HUES64 (cell line): ENCODE data around the gene ARHGEF3.

Experiments
- H3K27ac ChIP-seq: 2 replicates; pipeline ENCODE4 v1.7.0; 2013; ENCODE audit warnings: low read depth, low read length, inconsistent platforms
- H3K27me3 ChIP-seq: 2 replicates; pipeline ENCODE4 v1.6.1; 2013; ENCODE audit warnings: mild to moderate bottlenecking, low read length; ENCODE audit not compliant: insufficient read depth
- H3K36me3 ChIP-seq: 2 replicates; pipeline ENCODE4 v1.6.1; 2013; ENCODE audit warnings: mild to moderate bottlenecking, low read length; ENCODE audit not compliant: insufficient read depth
- H3K4me1 ChIP-seq: 2 replicates; pipeline ENCODE4 v1.6.1; 2013; ENCODE audit warnings: mild to moderate bottlenecking, low read length, moderate library complexity; ENCODE audit not compliant: insufficient read depth
- H3K4me3 ChIP-seq: 2 replicates; pipeline ENCODE4 v1.5.1; 2013; ENCODE audit warnings: mild to moderate bottlenecking, low read length, moderate library complexity
- H3K9ac ChIP-seq: 2 replicates; pipeline ENCODE4 v1.6.1; 2013; ENCODE audit warnings: mild to moderate bottlenecking, low read depth, low read length
- H3K9me3 ChIP-seq: 2 replicates; pipeline ENCODE4 v1.6.1; 2013; ENCODE audit warnings: low read depth, low read length; ENCODE audit not compliant: insufficient read depth
- WGBS: fragments of 150-250, 120-280 bp; methylation state at CpG from one replicate; pipeline ENCODE4 v1.1.7; 2013; ENCODE audit warnings: missing lambda C conversion rate; 5-methylcytosine and 5-hydroxymethylcytosine counted together

Gene ARHGEF3

DNA sequence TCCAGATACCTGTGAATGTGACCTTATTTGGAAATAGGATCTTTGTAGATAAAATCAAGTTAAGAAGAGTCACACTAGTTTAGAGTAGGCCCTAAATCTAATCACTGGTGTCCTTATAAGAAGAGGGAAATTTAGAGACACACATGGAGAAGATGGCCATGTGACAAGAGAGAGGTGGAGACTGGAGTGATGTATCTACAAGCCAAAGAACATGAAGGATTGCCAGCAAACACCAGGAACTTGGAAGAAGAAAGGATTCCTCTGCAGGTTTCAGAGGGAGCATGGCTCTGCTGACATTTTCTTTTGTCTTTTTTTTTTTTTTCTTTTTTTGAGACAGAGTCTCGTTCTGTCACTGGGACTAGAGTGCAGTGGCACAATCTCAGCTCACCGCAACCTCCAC lies 20.8 kb downstream of the ARHGEF3 start:
- 100% methylated on average over 2 of the region's 2 CpGs for WGBS
- Histone ChIP-seq H3K27ac (no peak overlapping the region), H3K36me3 (no peaks in the 10 kb centered on the region), H3K9me3 (no peaks in the 10 kb centered on the region), H3K9ac (no peak overlapping the region), H3K27me3 (no peaks in the 10 kb centered on the region), H3K4me3 (no peak overlapping the region), H3K4me1 (peaks cover 7% of the 10 kb centered on the region; the same call in 1 of the 2 replicates)

DNA sequence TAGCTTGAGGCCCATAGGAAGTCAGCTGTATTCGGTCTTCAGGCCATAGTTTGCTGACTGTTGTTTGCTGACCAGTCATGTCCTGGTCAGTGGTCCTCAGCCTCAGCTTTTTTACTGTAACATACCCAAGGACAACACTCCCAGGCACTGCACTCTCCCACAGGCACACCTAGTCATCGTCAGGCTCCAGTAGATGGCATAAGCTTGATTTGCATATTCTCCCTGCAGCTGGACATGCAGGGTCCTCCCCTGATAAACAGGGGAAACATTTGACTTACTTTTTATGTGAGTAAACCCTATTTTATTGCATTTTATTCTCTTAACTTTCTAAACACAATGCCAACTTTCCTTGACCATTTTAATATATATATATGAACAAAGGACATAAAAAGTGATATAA lies 22.9 kb downstream of the ARHGEF3 start:
- WGBS, result 90% methylated on average over 2 of the region's 2 CpGs
- Histone ChIP-seq H3K27ac (no peak overlapping the region), H3K36me3 (no peaks in the 10 kb centered on the region), H3K4me1 (peaks cover 7% of the 10 kb centered on the region; the same call in 1 of the 2 replicates), H3K9ac (no peak overlapping the region), H3K27me3 (no peaks in the 10 kb centered on the region), H3K9me3 (no peaks in the 10 kb centered on the region), H3K4me3 (no peak overlapping the region)

DNA sequence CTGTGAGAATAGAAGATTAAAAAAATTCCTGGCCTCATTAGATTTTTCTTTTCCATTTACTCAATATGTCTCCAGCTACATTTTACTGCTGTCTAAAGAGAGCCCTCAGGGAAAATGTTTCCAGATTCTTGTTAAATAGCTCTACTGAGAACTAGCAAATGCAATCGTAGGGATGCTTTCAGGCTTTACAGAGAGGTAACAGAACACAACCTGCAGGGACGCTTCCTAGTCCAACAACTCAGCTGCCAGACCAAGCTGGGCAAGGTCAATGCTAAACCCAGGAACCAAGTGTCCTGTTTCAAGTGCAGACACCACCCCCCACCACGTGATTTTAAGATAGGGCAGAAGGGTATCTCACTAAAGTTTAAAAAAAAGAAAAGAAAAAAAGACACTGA lies 25.2 kb downstream of the ARHGEF3 start:
- no peak overlapping the region for H3K27ac ChIP-seq
- H3K27me3 ChIP-seq, result no peaks in the 10 kb centered on the region
- H3K36me3 ChIP-seq, result no peaks in the 10 kb centered on the region
- H3K9me3 ChIP-seq, result no peaks in the 10 kb centered on the region
- no peak overlapping the region for H3K9ac ChIP-seq
- WGBS, result 94% methylated on average over 2 of the region's 3 CpGs
- no peak overlapping the region for H3K4me3 ChIP-seq
- no peaks in the 10 kb centered on the region for H3K4me1 ChIP-seq

DNA sequence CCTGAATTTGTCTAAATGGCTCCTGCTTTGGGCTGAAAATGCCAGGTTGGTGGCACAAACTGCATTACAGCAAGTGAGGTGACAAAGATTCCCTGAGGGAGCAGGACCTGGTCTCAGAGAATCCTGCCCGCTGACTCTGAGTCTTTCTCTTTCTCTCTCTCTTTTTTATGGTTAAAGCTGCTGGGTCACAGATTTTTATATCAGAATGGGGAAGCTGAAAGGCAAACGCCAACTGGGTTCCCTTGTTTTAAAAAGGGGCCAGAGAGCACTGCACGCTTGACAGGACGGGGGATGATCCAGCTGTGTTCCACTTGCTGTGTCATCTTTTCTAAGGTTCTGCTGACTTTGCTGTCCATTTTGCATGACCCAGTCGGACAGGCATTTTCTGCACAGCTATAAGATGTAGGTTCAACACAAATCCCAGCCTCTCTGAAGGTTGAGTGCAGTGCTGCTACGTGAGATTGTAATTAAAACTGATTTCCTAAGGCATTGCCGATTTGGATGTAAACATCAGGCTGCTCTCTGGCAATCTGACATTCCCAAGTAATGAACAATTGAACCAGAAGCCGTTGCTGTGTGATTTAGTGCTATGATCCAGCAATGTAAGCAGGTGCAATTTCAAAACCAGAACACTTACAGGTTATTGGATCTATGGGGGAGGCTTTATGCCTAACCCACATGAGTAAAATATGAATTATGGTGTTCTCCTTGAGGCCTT lies 25.8 kb downstream of the ARHGEF3 start:
- H3K9ac ChIP-seq, result no peak overlapping the region
- H3K27me3 ChIP-seq, result no peaks in the 10 kb centered on the region
- 88% methylated on average over 8 of the region's 8 CpGs for WGBS
- no peaks in the 10 kb centered on the region for H3K36me3 ChIP-seq
- H3K9me3 ChIP-seq, result no peaks in the 10 kb centered on the region
- no peak overlapping the region for H3K27ac ChIP-seq
- no peak overlapping the region for H3K4me3 ChIP-seq
- H3K4me1 ChIP-seq, result no peaks in the 10 kb centered on the region

DNA sequence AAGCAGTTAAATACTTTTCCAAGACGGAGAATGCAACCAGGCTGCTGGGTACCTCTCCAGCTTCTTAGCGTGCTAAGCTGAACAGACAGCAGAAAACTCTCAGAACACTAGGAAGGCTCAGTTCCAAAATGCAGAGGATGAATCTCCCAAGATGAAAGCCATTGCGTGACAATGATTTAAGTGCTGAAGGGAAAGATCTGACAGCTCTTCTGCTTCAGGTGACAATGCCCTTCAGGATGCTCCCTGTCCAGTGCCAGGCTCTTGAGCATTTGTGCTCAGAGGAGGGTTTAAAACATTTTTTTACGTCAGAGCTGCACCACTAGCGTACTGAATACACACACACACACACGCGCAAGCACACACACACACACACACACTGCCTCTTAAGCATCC lies 26.3 kb downstream of the ARHGEF3 start:
- H3K36me3 ChIP-seq, result no peaks in the 10 kb centered on the region
- 94% methylated on average over 7 of the region's 7 CpGs for WGBS
- no peak overlapping the region for H3K4me3 ChIP-seq
- H3K27me3 ChIP-seq, result no peaks in the 10 kb centered on the region
- H3K9ac ChIP-seq, result no peak overlapping the region
- H3K4me1 ChIP-seq, result no peaks in the 10 kb centered on the region
- H3K9me3 ChIP-seq, result no peaks in the 10 kb centered on the region
- no peak overlapping the region for H3K27ac ChIP-seq

DNA sequence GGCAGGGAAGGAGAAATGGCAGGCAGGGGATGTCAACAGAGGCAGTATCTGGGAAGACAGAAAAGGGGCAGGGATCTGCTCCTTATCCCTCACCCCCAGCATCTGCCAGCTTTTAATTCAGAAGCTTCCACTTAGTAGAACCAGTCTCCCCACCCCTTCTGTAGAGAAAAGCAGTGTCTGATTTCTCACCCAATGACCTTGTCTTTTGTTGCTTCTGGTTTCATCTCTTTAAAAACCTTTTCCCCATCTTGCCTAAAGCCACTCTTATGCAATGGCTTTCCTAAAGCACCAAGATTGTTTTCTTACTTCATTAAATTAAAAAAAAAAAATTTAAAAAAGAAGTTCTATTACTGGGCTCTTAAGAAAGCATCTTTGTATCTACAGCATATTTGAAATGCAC lies 27.8 kb downstream of the ARHGEF3 start:
- H3K27me3 ChIP-seq, result no peaks in the 10 kb centered on the region
- no peaks in the 10 kb centered on the region for H3K36me3 ChIP-seq
- H3K4me3 ChIP-seq, result no peak overlapping the region
- no peak overlapping the region for H3K9ac ChIP-seq
- no peaks in the 10 kb centered on the region for H3K4me1 ChIP-seq
- no peak overlapping the region for H3K27ac ChIP-seq
- no peaks in the 10 kb centered on the region for H3K9me3 ChIP-seq

DNA sequence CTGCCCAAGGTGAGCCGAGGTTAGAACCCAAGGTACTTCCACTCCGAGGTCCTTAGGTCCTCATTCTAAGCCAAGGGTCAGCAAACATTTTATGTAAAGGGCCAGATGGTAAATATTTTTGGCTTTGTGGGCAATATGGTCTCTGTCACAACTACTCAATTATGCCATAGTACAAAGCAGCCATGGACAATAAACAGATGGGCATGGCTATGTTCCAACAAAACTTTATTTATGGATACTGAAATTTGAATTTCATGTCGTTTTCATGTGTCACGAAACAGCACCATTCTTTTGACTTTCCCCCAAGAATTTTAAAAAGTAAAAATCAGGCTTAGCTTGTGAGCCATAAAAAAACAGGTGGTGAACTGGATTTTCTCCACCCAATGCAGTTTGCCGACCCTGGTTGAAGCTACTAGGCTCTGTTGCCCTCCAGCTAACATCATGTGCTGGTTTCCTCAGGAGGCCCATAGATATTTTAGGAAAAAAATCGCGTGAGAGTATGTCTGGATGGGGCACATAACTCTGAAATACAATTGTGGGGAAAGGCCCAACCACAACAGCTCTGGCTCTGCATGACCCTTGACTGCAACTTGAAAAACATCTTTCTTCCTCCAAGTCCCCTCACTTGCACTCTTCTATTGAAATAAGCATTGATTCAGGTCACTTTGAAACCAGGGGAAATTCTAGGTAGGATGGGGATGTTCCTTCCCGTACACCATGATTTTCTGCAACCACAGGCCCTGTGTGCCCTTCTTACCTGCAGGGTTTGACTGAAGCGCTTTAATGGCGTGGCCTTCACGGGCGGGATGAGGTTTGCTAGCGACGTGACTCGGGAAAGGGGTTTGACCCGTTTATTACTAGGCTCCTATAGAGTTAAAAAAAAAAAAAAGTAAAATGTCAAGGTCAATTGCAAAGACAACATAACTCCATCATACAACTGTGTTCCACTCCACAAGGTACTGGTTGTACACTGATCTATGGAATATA lies 28.5 kb downstream of the ARHGEF3 start:
- no peak overlapping the region for H3K9ac ChIP-seq
- no peak overlapping the region for H3K4me3 ChIP-seq
- H3K9me3 ChIP-seq, result no peaks in the 10 kb centered on the region
- no peaks in the 10 kb centered on the region for H3K27me3 ChIP-seq
- H3K4me1 ChIP-seq, result no peaks in the 10 kb centered on the region
- H3K36me3 ChIP-seq, result no peaks in the 10 kb centered on the region
- H3K27ac ChIP-seq, result no peak overlapping the region
- WGBS, result 96% methylated on average over 16 of the region's 16 CpGs

DNA sequence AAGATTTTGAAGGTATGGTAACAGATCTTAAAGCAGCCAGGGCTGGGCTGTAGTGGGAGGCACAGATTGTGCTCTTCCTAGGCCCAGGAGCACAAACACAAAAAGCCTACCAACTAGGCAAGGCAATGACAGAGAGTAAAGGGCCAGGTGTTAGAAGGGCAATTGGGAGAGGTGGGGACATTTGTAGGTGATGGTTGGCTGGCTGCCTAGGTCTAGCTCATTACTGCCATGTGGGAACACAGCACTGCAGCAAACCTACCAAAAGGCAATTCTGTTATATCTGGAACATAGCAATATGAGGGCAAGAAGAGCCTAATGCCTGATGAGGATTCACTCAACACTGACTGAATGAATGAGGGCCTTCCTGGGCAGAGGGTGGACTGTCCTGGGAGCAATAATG lies 30.4 kb downstream of the ARHGEF3 start:
- Histone ChIP-seq H3K36me3 (no peaks in the 10 kb centered on the region), H3K9me3 (no peaks in the 10 kb centered on the region), H3K4me3 (no peak overlapping the region), H3K4me1 (no peaks in the 10 kb centered on the region), H3K9ac (no peak overlapping the region), H3K27ac (no peak overlapping the region), H3K27me3 (no peaks in the 10 kb centered on the region)

DNA sequence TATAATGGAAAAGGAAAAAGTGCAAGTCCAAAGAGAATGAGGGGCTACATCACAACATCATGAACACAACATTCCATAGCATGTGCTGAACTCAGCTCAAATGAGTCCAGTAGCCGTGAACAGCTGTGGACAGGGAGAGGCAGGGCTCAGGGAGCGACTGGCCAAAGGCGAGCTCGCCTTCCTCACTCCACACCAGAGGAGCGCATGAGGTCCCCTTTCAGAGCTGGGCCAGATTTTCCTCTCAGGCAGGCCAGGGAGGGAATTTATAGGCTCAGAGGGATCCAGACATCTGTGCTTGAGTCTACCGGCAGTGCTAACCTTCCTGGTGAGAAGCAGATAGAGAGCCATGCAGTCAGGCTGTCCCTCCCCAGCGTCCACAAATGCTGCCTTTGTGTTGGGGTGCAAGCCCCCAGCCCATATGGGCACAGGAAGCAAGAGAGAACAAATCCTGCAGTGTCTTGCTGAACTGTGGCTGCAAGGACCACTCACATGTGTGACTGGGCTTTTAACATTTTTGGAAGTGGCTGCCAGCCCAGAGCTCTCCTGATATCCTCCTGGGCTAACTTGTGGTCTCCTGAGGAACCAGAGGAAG lies 32.5 kb downstream of the ARHGEF3 start:
- Histone ChIP-seq H3K4me1 (0 out of 2 replicates have a peak, but pooled peaks cover 2% of the 10 kb centered on the region), H3K36me3 (no peaks in the 10 kb centered on the region), H3K9me3 (no peaks in the 10 kb centered on the region), H3K4me3 (no peak overlapping the region), H3K9ac (no peak overlapping the region), H3K27me3 (peaks cover 3% of the 10 kb centered on the region; the same call in 1 of the 2 replicates), H3K27ac (no peak overlapping the region)
- WGBS, result 87% methylated on average over 7 of the region's 7 CpGs

DNA sequence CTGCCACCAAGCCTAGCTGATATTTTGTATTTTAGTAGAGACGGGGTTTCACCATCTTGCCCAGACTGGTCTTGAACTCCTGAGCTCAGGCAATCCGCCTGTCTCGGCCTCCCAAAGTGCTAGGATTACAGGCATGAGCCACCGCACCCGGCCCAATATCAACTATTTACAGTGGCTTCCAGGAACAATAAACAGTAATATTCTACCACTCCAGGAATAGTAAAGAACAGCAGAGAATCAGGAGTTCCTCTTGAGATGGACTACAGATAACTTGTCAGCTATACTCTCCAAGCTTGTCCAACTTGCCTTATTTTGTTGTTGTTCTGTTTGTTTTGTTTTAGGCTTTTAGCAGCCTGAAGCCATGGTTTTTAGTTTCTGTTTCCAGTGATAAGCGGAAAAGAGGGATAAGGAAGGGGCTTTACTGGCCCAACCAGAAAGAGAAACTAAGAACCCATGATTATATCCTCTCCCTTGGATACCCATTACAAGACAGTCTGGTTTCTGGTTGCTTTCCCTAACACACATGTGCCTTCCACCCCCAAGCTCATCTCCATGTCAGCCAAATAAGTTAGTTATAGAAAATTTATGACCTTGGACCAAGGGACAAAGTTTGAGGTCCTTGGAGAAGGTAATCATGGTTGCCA lies 36.7 kb downstream of the ARHGEF3 start:
- H3K4me1 ChIP-seq, result peaks cover 8% of the 10 kb centered on the region; the same call in 1 of the 2 replicates
- H3K36me3 ChIP-seq, result no peaks in the 10 kb centered on the region
- H3K4me3 ChIP-seq, result no peak overlapping the region
- WGBS, result 96% methylated on average over 6 of the region's 6 CpGs
- H3K27ac ChIP-seq, result no peak overlapping the region
- H3K9ac ChIP-seq, result no peak overlapping the region
- no peaks in the 10 kb centered on the region for H3K9me3 ChIP-seq
- H3K27me3 ChIP-seq, result peaks cover 3% of the 10 kb centered on the region; the same call in 1 of the 2 replicates

DNA sequence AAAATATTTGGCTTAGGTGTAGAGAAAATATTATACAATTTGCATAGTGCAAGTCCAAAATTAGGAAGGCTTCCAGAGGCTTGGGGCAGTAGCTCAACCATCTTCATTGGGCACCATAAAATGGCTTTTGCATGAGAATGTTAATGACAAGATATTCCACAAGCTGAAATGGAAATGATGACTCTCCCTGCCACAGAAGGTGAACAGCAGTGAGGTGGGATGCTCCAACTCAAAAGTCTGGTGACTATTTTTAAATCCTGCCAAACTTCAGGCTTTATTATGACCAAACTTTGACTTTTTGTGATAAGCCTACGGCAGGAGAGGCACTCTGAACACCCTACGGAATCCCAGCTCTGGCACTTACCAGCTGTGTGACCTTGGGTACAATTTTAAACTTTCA lies 37.6 kb downstream of the ARHGEF3 start:
- Histone ChIP-seq H3K36me3 (no peaks in the 10 kb centered on the region), H3K27me3 (peaks cover 3% of the 10 kb centered on the region; the same call in 1 of the 2 replicates)
- WGBS, result 94% methylated on average over 2 of the region's 2 CpGs

More for the DNA sequence above, 37.6 kb downstream of the ARHGEF3 start:
- H3K9me3 ChIP-seq, result no peaks in the 10 kb centered on the region
- no peak overlapping the region for H3K27ac ChIP-seq
- H3K9ac ChIP-seq, result no peak overlapping the region
- H3K4me1 ChIP-seq, result peaks cover 8% of the 10 kb centered on the region; the same call in 1 of the 2 replicates
- no peak overlapping the region for H3K4me3 ChIP-seq
